HL-60 (cell line): ENCODE measurements around the gene ZBTB46.

Experiments
- DNase-seq, 2 experiments: peaks; one replicate each; pipeline ENCODE4 v3.0.0-alpha.2; 2010 to 2020; ENCODE audit warnings: low read depth in 1 of 2, low spot score in 1 of 2
- H3K27ac ChIP-seq: fragments of 250-450 bp; sonication (Bioruptor Pico); replicated peaks from 2 replicates; pipeline ENCODE4 v1.5.1; 2020; ENCODE audit warnings: mild to moderate bottlenecking, moderate library complexity
- H3K27me3 ChIP-seq: fragments of 250-450 bp; sonication (Bioruptor Pico); 2 replicates; pipeline ENCODE4 v1.5.1; 2021; ENCODE audit warnings: mild to moderate bottlenecking, moderate library complexity; ENCODE audit not compliant: insufficient read depth, poor library complexity, severe bottlenecking
- H3K4me3 ChIP-seq: replicated peaks from 2 replicates; pipeline ENCODE4 v1.5.1; 2011; ENCODE audit warnings: mild to moderate bottlenecking, control low read depth, low read length; ENCODE audit not compliant: insufficient read depth
- GABPA ChIP-seq: IDR thresholded peaks from 2 replicates; pipeline ENCODE4 v1.6.1; 2012; ENCODE audit warnings: low read depth
- POLR2AphosphoS5 ChIP-seq: IDR thresholded peaks from 2 replicates; pipeline ENCODE4 v1.6.1; 2012; ENCODE audit warnings: low read depth
- SPI1 ChIP-seq: IDR thresholded peaks from 2 replicates; pipeline ENCODE4 v1.6.1; 2012; ENCODE audit warnings: low read depth, mild to moderate bottlenecking, borderline replicate concordance
- TF ChIP-seq, protein P1 (sequence below): IDR thresholded peaks from one replicate; pipeline ENCODE4 v1.5.1; 2011; ENCODE audit warnings: low read length, control low read depth, inconsistent platforms; ENCODE audit not compliant: insufficient read depth
- TF ChIP-seq, protein P2 (sequence below): IDR thresholded peaks from 2 replicates; pipeline ENCODE4 v1.6.1; 2012; ENCODE audit warnings: low read depth; ENCODE audit not compliant: insufficient replicate concordance

Gene ZBTB46

GRCh38 chr20:63829945-63830835, 874 bp downstream of the ZBTB46 start:
- peaks cover 29% of the 10 kb centered on the region for H3K27me3 ChIP-seq
- no peak for TF ChIP-seq GABPA
- no peak for TF ChIP-seq SPI1
- TF ChIP-seq, protein P1, sequence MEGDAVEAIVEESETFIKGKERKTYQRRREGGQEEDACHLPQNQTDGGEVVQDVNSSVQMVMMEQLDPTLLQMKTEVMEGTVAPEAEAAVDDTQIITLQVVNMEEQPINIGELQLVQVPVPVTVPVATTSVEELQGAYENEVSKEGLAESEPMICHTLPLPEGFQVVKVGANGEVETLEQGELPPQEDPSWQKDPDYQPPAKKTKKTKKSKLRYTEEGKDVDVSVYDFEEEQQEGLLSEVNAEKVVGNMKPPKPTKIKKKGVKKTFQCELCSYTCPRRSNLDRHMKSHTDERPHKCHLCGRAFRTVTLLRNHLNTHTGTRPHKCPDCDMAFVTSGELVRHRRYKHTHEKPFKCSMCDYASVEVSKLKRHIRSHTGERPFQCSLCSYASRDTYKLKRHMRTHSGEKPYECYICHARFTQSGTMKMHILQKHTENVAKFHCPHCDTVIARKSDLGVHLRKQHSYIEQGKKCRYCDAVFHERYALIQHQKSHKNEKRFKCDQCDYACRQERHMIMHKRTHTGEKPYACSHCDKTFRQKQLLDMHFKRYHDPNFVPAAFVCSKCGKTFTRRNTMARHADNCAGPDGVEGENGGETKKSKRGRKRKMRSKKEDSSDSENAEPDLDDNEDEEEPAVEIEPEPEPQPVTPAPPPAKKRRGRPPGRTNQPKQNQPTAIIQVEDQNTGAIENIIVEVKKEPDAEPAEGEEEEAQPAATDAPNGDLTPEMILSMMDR, result no peak
- TF ChIP-seq POLR2AphosphoS5, result no peak
- TF ChIP-seq, protein P2, sequence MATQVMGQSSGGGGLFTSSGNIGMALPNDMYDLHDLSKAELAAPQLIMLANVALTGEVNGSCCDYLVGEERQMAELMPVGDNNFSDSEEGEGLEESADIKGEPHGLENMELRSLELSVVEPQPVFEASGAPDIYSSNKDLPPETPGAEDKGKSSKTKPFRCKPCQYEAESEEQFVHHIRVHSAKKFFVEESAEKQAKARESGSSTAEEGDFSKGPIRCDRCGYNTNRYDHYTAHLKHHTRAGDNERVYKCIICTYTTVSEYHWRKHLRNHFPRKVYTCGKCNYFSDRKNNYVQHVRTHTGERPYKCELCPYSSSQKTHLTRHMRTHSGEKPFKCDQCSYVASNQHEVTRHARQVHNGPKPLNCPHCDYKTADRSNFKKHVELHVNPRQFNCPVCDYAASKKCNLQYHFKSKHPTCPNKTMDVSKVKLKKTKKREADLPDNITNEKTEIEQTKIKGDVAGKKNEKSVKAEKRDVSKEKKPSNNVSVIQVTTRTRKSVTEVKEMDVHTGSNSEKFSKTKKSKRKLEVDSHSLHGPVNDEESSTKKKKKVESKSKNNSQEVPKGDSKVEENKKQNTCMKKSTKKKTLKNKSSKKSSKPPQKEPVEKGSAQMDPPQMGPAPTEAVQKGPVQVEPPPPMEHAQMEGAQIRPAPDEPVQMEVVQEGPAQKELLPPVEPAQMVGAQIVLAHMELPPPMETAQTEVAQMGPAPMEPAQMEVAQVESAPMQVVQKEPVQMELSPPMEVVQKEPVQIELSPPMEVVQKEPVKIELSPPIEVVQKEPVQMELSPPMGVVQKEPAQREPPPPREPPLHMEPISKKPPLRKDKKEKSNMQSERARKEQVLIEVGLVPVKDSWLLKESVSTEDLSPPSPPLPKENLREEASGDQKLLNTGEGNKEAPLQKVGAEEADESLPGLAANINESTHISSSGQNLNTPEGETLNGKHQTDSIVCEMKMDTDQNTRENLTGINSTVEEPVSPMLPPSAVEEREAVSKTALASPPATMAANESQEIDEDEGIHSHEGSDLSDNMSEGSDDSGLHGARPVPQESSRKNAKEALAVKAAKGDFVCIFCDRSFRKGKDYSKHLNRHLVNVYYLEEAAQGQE, result no peak
- no peak overlapping the region for H3K27ac ChIP-seq
- no peak for DNase-seq
- H3K4me3 ChIP-seq, result peak overlapping the region; percentile 10; the same call in 1 of the 2 replicates

GRCh38 chr20:63829603-63829944, 1.5 kb downstream of the ZBTB46 start:
- no peak overlapping the region for H3K4me3 ChIP-seq
- no peak overlapping the region for H3K27ac ChIP-seq
- TF ChIP-seq SPI1 (no peak), GABPA (no peak), POLR2AphosphoS5 (no peak)
- TF ChIP-seq, protein P1, result no peak
- TF ChIP-seq, protein P2, result no peak
- no peak for DNase-seq
- peaks cover 29% of the 10 kb centered on the region for H3K27me3 ChIP-seq

GRCh38 chr20:63828951-63829350, 2.1 kb downstream of the ZBTB46 start:
- H3K4me3 ChIP-seq, result no peak overlapping the region
- TF ChIP-seq POLR2AphosphoS5, result no peak
- TF ChIP-seq, protein P2, result no peak
- no peak for TF ChIP-seq GABPA
- TF ChIP-seq, protein P1, result no peak
- no peak for DNase-seq
- H3K27ac ChIP-seq, result no peak overlapping the region
- H3K27me3 ChIP-seq, result peaks cover 29% of the 10 kb centered on the region
